GM12878 (cell line): ENCODE measurements around the gene GLRA1. TPM values are rescaled to one million over a fixed set of nuclear protein-coding genes. Genes with fewer than 3 reads are reported as not detected.

Source experiments
- ATAC-seq: fragments of 200-7000 bp; cut with Tn5 transposase; 3 replicates; pipeline ENCODE4 v1.9.1; 2020; ENCODE audit warnings: mild to moderate bottlenecking, moderate library complexity
- BruUV-seq: library from RNA; stranded (reverse); fragments of 400-500 nt; replicated peaks from 2 replicates; lab custom pipeline; 2021; lab: Mats Ljungman, UMichigan
- CTCF ChIA-PET: fragments of 300-600 bp; sonication (Branson Sonifier 250); formaldehyde crosslinking; extraction: SDS; loops from one replicate; lab custom pipeline; 2021; ENCODE audit warnings: inconsistent platforms; lab: Yijun Ruan, JAX
- POLR2A ChIA-PET: fragments of 350-600 bp; formaldehyde crosslinking; extraction: SDS; loops from one replicate; lab custom pipeline; 2021; ENCODE audit warnings: inconsistent platforms; lab: Charles Lee
- RAD21 ChIA-PET: fragments of 300-600 bp; sonication (Branson Sonifier 250); formaldehyde crosslinking; loops from one replicate; lab custom pipeline; 2023; ENCODE audit warnings: antibody characterized with exemption; ENCODE audit not compliant: unreplicated experiment; lab: Charles Lee
- SMC1A ChIA-PET: fragments of 300-600 bp; sonication (Branson Sonifier 250); formaldehyde crosslinking; loops from one replicate; lab custom pipeline; 2023; ENCODE audit not compliant: unreplicated experiment, uncharacterized antibody; lab: Charles Lee
- DNase-seq: peaks from one replicate; pipeline ENCODE4 v3.0.0-alpha.2; 2011; ENCODE audit warnings: low read depth, low spot score
- FAIRE-seq: peaks from 3 replicates; lab custom pipeline; 2011; peaks lifted over from hg19 to GRCh38; lab: Jason Lieb, UNC
- H2AFZ ChIP-seq: 2 replicates; pipeline ENCODE4 v1.6.0; 2011; ENCODE audit warnings: low read depth, low read length, control low read depth; ENCODE audit not compliant: control insufficient read depth
- H3K27ac ChIP-seq: 2 replicates; pipeline ENCODE4 v1.5.1; 2011; ENCODE audit warnings: control low read depth; ENCODE audit not compliant: control insufficient read depth, insufficient read depth
- H3K27me3 ChIP-seq, 2 experiments: replicated peaks in 1 of 2; 2 replicates each; pipeline versions ENCODE4 v1.6.0 to v1.6.1; 2011; ENCODE audit warnings: low read length in 1 of 2; ENCODE audit not compliant: control insufficient read depth in 2 of 2, insufficient read depth in 2 of 2
- H3K36me3 ChIP-seq, 2 experiments: 2 replicates each; pipeline ENCODE4 v1.5.1; 2011; ENCODE audit warnings: low read length in 1 of 2; ENCODE audit not compliant: control insufficient read depth in 2 of 2, insufficient read depth in 2 of 2
- H3K4me1 ChIP-seq: 2 replicates; pipeline ENCODE4 v1.6.1; 2011; ENCODE audit warnings: mild to moderate bottlenecking, low read length, moderate library complexity, mixed read lengths; ENCODE audit not compliant: control insufficient read depth, insufficient read depth
- H3K4me2 ChIP-seq: 2 replicates; pipeline ENCODE4 v1.6.0; 2011; ENCODE audit warnings: control low read depth; ENCODE audit not compliant: control insufficient read depth, insufficient read depth
- H3K4me3 ChIP-seq: fragments of 200-600 bp; sonication (generic); 2 replicates; pipeline ENCODE4 v1.5.1; 2016
- H3K79me2 ChIP-seq: 2 replicates; pipeline ENCODE4 v1.6.0; 2011; ENCODE audit warnings: low read length; ENCODE audit not compliant: control insufficient read depth, insufficient read depth
- H3K9ac ChIP-seq: 2 replicates; pipeline ENCODE4 v1.8.0; 2011; ENCODE audit warnings: low read length, control low read depth, mixed read lengths; ENCODE audit not compliant: control insufficient read depth, insufficient read depth
- H3K9me3 ChIP-seq: replicated peaks from 3 replicates; pipeline ENCODE4 v1.5.1; 2011; ENCODE audit warnings: mild to moderate bottlenecking, low read length; ENCODE audit not compliant: control insufficient read depth, insufficient read depth
- H4K20me1 ChIP-seq: 2 replicates; pipeline ENCODE4 v1.6.0; 2011; ENCODE audit not compliant: control insufficient read depth, insufficient read depth
- CBX3 ChIP-seq: fragments of 200-600 bp; sonication (generic); IDR thresholded peaks from 2 replicates; pipeline ENCODE4 v1.6.1; 2016; ENCODE audit warnings: low read depth, borderline replicate concordance
- CBX5 ChIP-seq: sonication (generic); IDR thresholded peaks from 2 replicates; pipeline ENCODE4 v1.6.1; 2016; ENCODE audit warnings: low read depth, moderate library complexity, mild to moderate bottlenecking, inconsistent platforms
- EGR1 ChIP-seq, 2 experiments: IDR thresholded peaks; 1 replicate in 1 of 2; 2 replicates in 1 of 2; pipeline ENCODE4 v1.6.1; 2011 to 2012; ENCODE audit warnings: low read depth in 2 of 2, low read length in 2 of 2, borderline replicate concordance in 1 of 2, mild to moderate bottlenecking in 1 of 2, moderate library complexity in 1 of 2
- ESRRA ChIP-seq: IDR thresholded peaks from 2 replicates; pipeline ENCODE4 v1.6.1; 2012; ENCODE audit warnings: mild to moderate bottlenecking, low read length, improper control_type of control experiment
- HDGF ChIP-seq: fragments of 450-650 bp; IDR thresholded peaks from 2 replicates; pipeline ENCODE4 v1.6.1; 2016; ENCODE audit warnings: antibody characterized with exemption
- IKZF1 ChIP-seq: fragments of 450-650 bp; conservative IDR thresholded peaks from 2 replicates; pipeline ENCODE4 v1.6.1; 2017; ENCODE audit warnings: antibody characterized with exemption, mild to moderate bottlenecking
- IRF4 ChIP-seq: IDR thresholded peaks from 2 replicates; pipeline ENCODE4 v1.6.1; 2011; ENCODE audit warnings: low read depth, low read length
- KDM1A ChIP-seq: fragments of 200-600 bp; sonication (generic); IDR thresholded peaks from 2 replicates; pipeline ENCODE4 v1.6.1; 2016; ENCODE audit warnings: borderline replicate concordance
- MEF2B ChIP-seq: fragments of 450-650 bp; IDR thresholded peaks from 2 replicates; pipeline ENCODE4 v1.6.1; 2018; ENCODE audit warnings: mild to moderate bottlenecking, moderate library complexity; ENCODE audit not compliant: partially characterized antibody, poor library complexity, severe bottlenecking
- NFIC ChIP-seq: IDR thresholded peaks from 2 replicates; pipeline ENCODE4 v1.6.1; 2012; ENCODE audit warnings: low read depth, mild to moderate bottlenecking, inconsistent platforms, low read length, moderate library complexity
- POLR2AphosphoS5 ChIP-seq: IDR thresholded peaks from 2 replicates; pipeline ENCODE4 v1.6.1; 2011; ENCODE audit warnings: mild to moderate bottlenecking, low read length, inconsistent platforms
- REST ChIP-seq: IDR thresholded peaks from 2 replicates; pipeline ENCODE4 v1.6.1; 2012; ENCODE audit warnings: mild to moderate bottlenecking, low read depth, low read length
- SMAD5 ChIP-seq: IDR thresholded peaks from 2 replicates; pipeline ENCODE4 v1.6.1; 2016; ENCODE audit warnings: antibody characterized with exemption, low read depth
- SUPT20H ChIP-seq: IDR thresholded peaks from 2 replicates; pipeline ENCODE4 v1.6.1; 2011; ENCODE audit warnings: low read depth, mild to moderate bottlenecking, low read length, moderate library complexity, borderline replicate concordance; ENCODE audit not compliant: control insufficient read depth
- SUZ12 ChIP-seq: fragments of 200-600 bp; sonication (generic); IDR thresholded peaks from one replicate; pipeline ENCODE4 v1.6.1; 2018; ENCODE audit warnings: antibody characterized with exemption, mild to moderate bottlenecking; ENCODE audit not compliant: unreplicated experiment
- ZNF24 ChIP-seq: fragments of 450-650 bp; IDR thresholded peaks from 2 replicates; pipeline ENCODE4 v1.6.1; 2017; ENCODE audit warnings: antibody characterized with exemption, mild to moderate bottlenecking
- WGBS: methylation state at CpG from one replicate; pipeline ENCODE4 v1.1.6; 2016; ENCODE audit warnings: low lambda C conversion rate; ENCODE audit not compliant: insufficient replicate concordance, insufficient coverage; ENCODE audit errors: missing lambda C conversion rate; 5-methylcytosine and 5-hydroxymethylcytosine counted together
- in situ Hi-C: fragments of 300-500 bp; cut with MboI; formaldehyde crosslinking; loops from 9 replicates; pipeline ENCODE4 v1.14.3; 2018; ENCODE audit warnings: mixed read lengths
- intact Hi-C: fragments of 100-400 bp; cut with micrococcal nuclease; formaldehyde crosslinking; loops from one replicate; pipeline ENCODE4 v1.14.2; 2022; ENCODE audit not compliant: unreplicated experiment
- polyA plus RNA-seq, 11 experiments: library from polyadenylated mRNA; depleted of rRNA in 4 of 11; unstranded in 6 of 11; stranded (reverse) in 5 of 11; fragments of >200 nt; fragmentation: Nextera tagmentation in 4 of 11; fragmentation: Illumina TruSeq in 1 of 11; extraction: Ambion mirVana in 4 of 11; extraction: Trizol in 1 of 11; gene quantifications; 1 replicate in 1 of 11; 2 replicates in 10 of 11; pipeline versions ENCODE4 v1.2.1 to v1.2.3, GENCODE V29; 2011 to 2016; ENCODE audit warnings: inconsistent platforms in 2 of 11, missing spikeins in 2 of 11, low read depth in 1 of 11
- total RNA-seq, 4 experiments: library from RNA; depleted of rRNA in 3 of 4; stranded (reverse); fragments of >200 nt in 3 of 4; fragmentation: Illumina TruSeq in 1 of 4; extraction: Trizol in 1 of 4; gene quantifications; 2 replicates each; pipeline versions ENCODE4 v1.2.1 to v1.2.3, GENCODE V29; 2013 to 2021
- TF ChIP-seq, protein P1 (sequence below): fragments of 450-650 bp; formaldehyde crosslinking; IDR thresholded peaks from 2 replicates; pipeline ENCODE4 v1.5.0; 2022; ENCODE audit warnings: mild to moderate bottlenecking, missing genetic modification characterization

Gene GLRA1
- total and polyA plus RNA-seq, 10 of the 15 experiments (the other 5 are each of a cell fraction or from before 2014, with no cell fraction given), result not detected

DNA sequence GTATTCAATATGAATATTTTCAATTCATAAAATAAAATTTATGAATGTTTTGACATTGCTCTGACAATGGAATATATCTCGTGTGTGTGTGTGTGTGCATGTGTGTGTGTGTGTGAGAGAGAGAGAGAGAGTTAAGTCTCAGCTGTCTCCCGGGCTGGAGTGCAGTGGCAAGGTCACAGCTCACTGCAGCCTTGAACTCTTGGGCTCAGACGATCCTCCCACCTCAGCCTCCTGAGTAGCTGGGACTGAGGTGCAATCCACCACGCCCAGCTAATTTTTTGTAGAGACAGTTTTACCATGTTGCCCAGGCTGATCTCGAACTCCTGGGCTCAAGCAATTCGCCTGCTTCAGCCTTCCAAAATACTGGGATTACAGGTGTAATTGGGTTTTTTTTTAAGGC lies 136.8 kb downstream of the GLRA1 start:
- ChIA-PET CTCF (interaction anchor here (0.9 to 1.7 kb wide), 3 partner anchors 13 to 37 kb away, joined by 3 to 6 read pairs (median 3); no protein-coding TSS in a partner anchor), RAD21 (interaction anchor here (1.3 kb wide), 1 partner anchor 16 kb away, joined by 3 read pairs; the partner anchor contains the start of gene G3BP1)
- no peak for TF ChIP-seq NFIC
- no peak for TF ChIP-seq KDM1A
- no peak for TF ChIP-seq SUZ12
- TF ChIP-seq SMAD5, result no peak
- TF ChIP-seq MEF2B, result no peak
- TF ChIP-seq EGR1 (IDR thresholded peaks at IDR 0.05; ENCODE audit: borderline replicate concordance in 1 of 2, low read depth in 2 of 2, low read length in 2 of 2), result no peak
- TF ChIP-seq, protein P1, sequence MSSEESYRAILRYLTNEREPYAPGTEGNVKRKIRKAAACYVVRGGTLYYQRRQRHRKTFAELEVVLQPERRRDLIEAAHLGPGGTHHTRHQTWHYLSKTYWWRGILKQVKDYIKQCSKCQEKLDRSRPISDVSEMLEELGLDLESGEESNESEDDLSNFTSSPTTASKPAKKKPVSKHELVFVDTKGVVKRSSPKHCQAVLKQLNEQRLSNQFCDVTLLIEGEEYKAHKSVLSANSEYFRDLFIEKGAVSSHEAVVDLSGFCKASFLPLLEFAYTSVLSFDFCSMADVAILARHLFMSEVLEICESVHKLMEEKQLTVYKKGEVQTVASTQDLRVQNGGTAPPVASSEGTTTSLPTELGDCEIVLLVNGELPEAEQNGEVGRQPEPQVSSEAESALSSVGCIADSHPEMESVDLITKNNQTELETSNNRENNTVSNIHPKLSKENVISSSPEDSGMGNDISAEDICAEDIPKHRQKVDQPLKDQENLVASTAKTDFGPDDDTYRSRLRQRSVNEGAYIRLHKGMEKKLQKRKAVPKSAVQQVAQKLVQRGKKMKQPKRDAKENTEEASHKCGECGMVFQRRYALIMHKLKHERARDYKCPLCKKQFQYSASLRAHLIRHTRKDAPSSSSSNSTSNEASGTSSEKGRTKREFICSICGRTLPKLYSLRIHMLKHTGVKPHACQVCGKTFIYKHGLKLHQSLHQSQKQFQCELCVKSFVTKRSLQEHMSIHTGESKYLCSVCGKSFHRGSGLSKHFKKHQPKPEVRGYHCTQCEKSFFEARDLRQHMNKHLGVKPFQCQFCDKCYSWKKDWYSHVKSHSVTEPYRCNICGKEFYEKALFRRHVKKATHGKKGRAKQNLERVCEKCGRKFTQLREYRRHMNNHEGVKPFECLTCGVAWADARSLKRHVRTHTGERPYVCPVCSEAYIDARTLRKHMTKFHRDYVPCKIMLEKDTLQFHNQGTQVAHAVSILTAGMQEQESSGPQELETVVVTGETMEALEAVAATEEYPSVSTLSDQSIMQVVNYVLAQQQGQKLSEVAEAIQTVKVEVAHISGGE (CRISPR knock-in tag), result no peak
- no peak for TF ChIP-seq CBX5
- no peak for TF ChIP-seq ESRRA
- TF ChIP-seq REST, result no peak
- no peak for TF ChIP-seq IRF4
- TF ChIP-seq SUPT20H, result no peak
- TF ChIP-seq POLR2AphosphoS5, result no peak
- TF ChIP-seq CBX3, result no peak
- TF ChIP-seq ZNF24, result no peak
- TF ChIP-seq IKZF1, result no peak
- TF ChIP-seq HDGF, result no peak

More for the DNA sequence above, 136.8 kb downstream of the GLRA1 start:
- no peaks in the 10 kb centered on the region; the same call in 1 of the 2 replicates for H4K20me1 ChIP-seq
- WGBS, result 50% methylated on average over 6 of the region's 6 CpGs
- FAIRE-seq (no peak), ATAC-seq (no peak), DNase-seq (no peak)
- H3K4me2 ChIP-seq, result no peak overlapping the region
- no peak overlapping the region for H3K27ac ChIP-seq
- BruUV-seq, result no TSS peak
- H3K27me3 ChIP-seq, result no peaks in the 10 kb centered on the region
- peaks cover 4% of the 10 kb centered on the region; the same call in 1 of the 2 replicates for H3K4me1 ChIP-seq
- ChIA-PET SMC1A (interaction anchor here (0.8 to 2.5 kb wide), 4 partner anchors 12 to 116 kb away, joined by 3 to 11 read pairs (median 4); no protein-coding TSS in a partner anchor), POLR2A (interaction anchor here (1.0 to 1.2 kb wide), 2 partner anchors 14 to 17 kb away, joined by 3 to 4 read pairs; partner anchors contain the start of gene G3BP1)
- H2AFZ ChIP-seq, result no peak overlapping the region
- intact Hi-C loops, result no loop called here
- H3K9ac ChIP-seq, result no peak overlapping the region
- in situ Hi-C loops, result no loop called here
- peaks cover 71% of the 10 kb centered on the region for H3K79me2 ChIP-seq
- no peak overlapping the region for H3K4me3 ChIP-seq
- H3K36me3 ChIP-seq, result peaks cover 16 to 17% of the 10 kb centered on the region in 2 experiments; a peak in 3 of 4 replicates
- no peaks in the 10 kb centered on the region for H3K9me3 ChIP-seq
